Neural cell (in vitro differentiated cells): ENCODE results near the gene SAMSN1. TPM values are rescaled to one million over a fixed set of nuclear protein-coding genes. Genes with fewer than 3 reads are reported as not detected.

Experiments used
- H2AFZ ChIP-seq: fragments of 200-600, 300-800 bp; sonication (generic), shearing (Covaris generic); 2 replicates; pipeline ENCODE4 v1.6.0; 2014; ENCODE audit warnings: low read depth, mild to moderate bottlenecking, antibody characterized with exemption, low read length, moderate library complexity
- H3F3A ChIP-seq: fragments of 200-600 bp; shearing (Covaris generic); 2 replicates; pipeline ENCODE4 v1.6.1; 2016; ENCODE audit warnings: mild to moderate bottlenecking, moderate library complexity, mixed read lengths, antibody characterized with exemption, low read length; ENCODE audit not compliant: insufficient read depth, poor library complexity, severe bottlenecking
- H3K27ac ChIP-seq: fragments of 200-600, 300-800 bp; sonication (generic), shearing (Covaris generic); 2 replicates; pipeline ENCODE4 v1.5.1; 2014; ENCODE audit warnings: mild to moderate bottlenecking, low read length, moderate library complexity
- H3K27me3 ChIP-seq: fragments of 300-800, 200-600 bp; sonication (generic), shearing (Covaris generic); 2 replicates; pipeline ENCODE4 v1.6.0; 2014; ENCODE audit warnings: mild to moderate bottlenecking, low read depth, low read length, moderate library complexity; ENCODE audit not compliant: insufficient read depth
- H3K36me3 ChIP-seq: fragments of 300-800, 200-600 bp; sonication (generic), shearing (Covaris generic); 2 replicates; pipeline ENCODE4 v1.5.1; 2014; ENCODE audit warnings: mild to moderate bottlenecking, antibody characterized with exemption, low read length, moderate library complexity; ENCODE audit not compliant: insufficient read depth
- H3K4me2 ChIP-seq: fragments of 300-800, 200-600 bp; sonication (generic), shearing (Covaris generic); 2 replicates; pipeline ENCODE4 v1.6.0; 2014; ENCODE audit warnings: mild to moderate bottlenecking, low read length
- H3K4me3 ChIP-seq: fragments of 300-800, 200-600 bp; sonication (generic), shearing (Covaris generic); 2 replicates; pipeline ENCODE4 v1.5.1; 2014; ENCODE audit warnings: mild to moderate bottlenecking, low read length, moderate library complexity
- H3K79me2 ChIP-seq: fragments of 200-600 bp; shearing (Covaris generic); replicated peaks from 2 replicates; pipeline ENCODE4 v1.6.0; 2014; ENCODE audit warnings: mild to moderate bottlenecking, low read length, moderate library complexity; ENCODE audit not compliant: insufficient read depth
- H3K9ac ChIP-seq: fragments of 300-800, 200-600 bp; sonication (generic), shearing (Covaris generic); 2 replicates; pipeline ENCODE4 v1.6.1; 2016; ENCODE audit warnings: mild to moderate bottlenecking, low read length, mixed read lengths
- H3K9me2 ChIP-seq: fragments of 200-600 bp; shearing (Covaris generic); 2 replicates; pipeline ENCODE4 v1.6.1; 2016; ENCODE audit warnings: mild to moderate bottlenecking, low read length, mixed read lengths; ENCODE audit not compliant: insufficient read depth
- H3K9me3 ChIP-seq: fragments of 200-600, 300-800 bp; sonication (generic), shearing (Covaris generic); 2 replicates; pipeline ENCODE4 v1.6.1; 2016; ENCODE audit warnings: mild to moderate bottlenecking, mixed run types, low read length, moderate library complexity, mixed read lengths
- H4K20me1 ChIP-seq: fragments of 200-600 bp; shearing (Covaris generic); 2 replicates; pipeline ENCODE4 v1.6.1; 2016; ENCODE audit warnings: mild to moderate bottlenecking, mixed run types; ENCODE audit not compliant: insufficient read depth
- EP300 ChIP-seq: fragments of 450-650 bp; conservative IDR thresholded peaks from 2 replicates; pipeline ENCODE4 v1.6.1; 2014; ENCODE audit warnings: antibody characterized with exemption, mild to moderate bottlenecking, moderate library complexity; ENCODE audit not compliant: poor library complexity, severe bottlenecking
- EZH2 ChIP-seq: fragments of 200-600, 300-800 bp; shearing (Covaris generic), sonication (generic); IDR thresholded peaks from 2 replicates; pipeline ENCODE4 v1.6.1; 2014; ENCODE audit warnings: antibody characterized with exemption, low read length, borderline replicate concordance, mild to moderate bottlenecking; ENCODE audit not compliant: insufficient read depth, poor library complexity, severe bottlenecking
- MXI1 ChIP-seq: fragments of 450-650 bp; conservative IDR thresholded peaks from 2 replicates; pipeline ENCODE4 v1.6.1; 2014; ENCODE audit warnings: antibody characterized with exemption, mild to moderate bottlenecking; ENCODE audit not compliant: poor library complexity, severe bottlenecking
- POLR2AphosphoS5 ChIP-seq: IDR thresholded peaks from 2 replicates; pipeline ENCODE4 v1.6.1; 2012
- RAD21 ChIP-seq: fragments of 450-650 bp; conservative IDR thresholded peaks from 2 replicates; pipeline ENCODE4 v1.6.1; 2014; ENCODE audit warnings: antibody characterized with exemption, mild to moderate bottlenecking, moderate library complexity
- SMC3 ChIP-seq: fragments of 450-650 bp; conservative IDR thresholded peaks from 2 replicates; pipeline ENCODE4 v1.6.1; 2014; ENCODE audit warnings: antibody characterized with exemption, mild to moderate bottlenecking, moderate library complexity; ENCODE audit not compliant: poor library complexity
- TAF1 ChIP-seq: IDR thresholded peaks from 2 replicates; pipeline ENCODE4 v1.6.1; 2012; ENCODE audit warnings: low read depth
- polyA plus RNA-seq: library from polyadenylated mRNA; depleted of rRNA; stranded (reverse); fragments of >200 nt; gene quantifications from 2 replicates; pipeline ENCODE4 v1.2.3, GENCODE V29; 2014
- TF ChIP-seq, protein P1 (sequence below): IDR thresholded peaks from 2 replicates; pipeline ENCODE4 v1.6.1; 2012; ENCODE audit warnings: borderline replicate concordance
- TF ChIP-seq, protein P2 (sequence below): fragments of 450-650 bp; IDR thresholded peaks from 2 replicates; pipeline ENCODE4 v1.5.1; 2014; ENCODE audit warnings: antibody characterized with exemption, mild to moderate bottlenecking, moderate library complexity; ENCODE audit not compliant: poor library complexity, severe bottlenecking

Gene SAMSN1
- polyA plus RNA-seq, 1 donor from 2014 or later: 18.2 TPM

- no peaks in the 10 kb centered on the region for H3F3A ChIP-seq
- H3K4me2 ChIP-seq: no peak overlapping the region
- H4K20me1 ChIP-seq: no peaks in the 10 kb centered on the region
- no peaks in the 10 kb centered on the region for H3K36me3 ChIP-seq
- H3K9me3 ChIP-seq: no peaks in the 10 kb centered on the region
- H3K79me2 ChIP-seq: no peaks in the 10 kb centered on the region
- no peaks in the 10 kb centered on the region for H3K27me3 ChIP-seq
- H3K27ac ChIP-seq: no peak overlapping the region
- H3K4me3 ChIP-seq: no peak overlapping the region
- no peak overlapping the region for H3K9ac ChIP-seq
- no peak overlapping the region for H2AFZ ChIP-seq
- TF ChIP-seq POLR2AphosphoS5 (no peak), TAF1 (no peak), EP300 (no peak)
- H3K9me2 ChIP-seq: no peaks in the 10 kb centered on the region
Measured at GRCh38 chr21:14526836-14527695, 19.0 kb downstream of the SAMSN1 start.

DNA sequence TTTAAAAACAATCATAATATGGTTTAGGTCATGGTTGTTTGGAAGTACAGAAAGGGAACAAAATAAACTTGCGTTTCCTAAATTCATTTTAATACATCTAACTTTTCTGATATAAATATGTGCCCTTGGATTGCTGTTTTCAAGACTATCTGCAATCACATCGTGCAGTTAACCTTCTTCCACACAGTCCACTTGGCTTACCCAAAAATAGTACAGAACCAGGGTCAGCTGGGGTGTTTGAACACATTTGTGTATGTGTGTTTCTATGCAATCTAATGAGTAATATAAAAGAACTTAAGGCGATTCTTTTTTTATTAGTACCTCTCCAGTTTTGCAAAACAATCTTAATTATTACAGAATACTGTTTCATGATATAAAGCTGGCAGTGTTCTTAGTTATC is 19.9 kb downstream of the SAMSN1 start:
- no peaks in the 10 kb centered on the region for H4K20me1 ChIP-seq
- no peaks in the 10 kb centered on the region for H3K9me2 ChIP-seq
- H3K27ac ChIP-seq: no peak overlapping the region
- H3K4me2 ChIP-seq: no peak overlapping the region
- H2AFZ ChIP-seq: no peak overlapping the region
- no peaks in the 10 kb centered on the region for H3K27me3 ChIP-seq
- no peaks in the 10 kb centered on the region for H3F3A ChIP-seq
- no peak overlapping the region for H3K4me3 ChIP-seq
- TF ChIP-seq, protein P1, sequence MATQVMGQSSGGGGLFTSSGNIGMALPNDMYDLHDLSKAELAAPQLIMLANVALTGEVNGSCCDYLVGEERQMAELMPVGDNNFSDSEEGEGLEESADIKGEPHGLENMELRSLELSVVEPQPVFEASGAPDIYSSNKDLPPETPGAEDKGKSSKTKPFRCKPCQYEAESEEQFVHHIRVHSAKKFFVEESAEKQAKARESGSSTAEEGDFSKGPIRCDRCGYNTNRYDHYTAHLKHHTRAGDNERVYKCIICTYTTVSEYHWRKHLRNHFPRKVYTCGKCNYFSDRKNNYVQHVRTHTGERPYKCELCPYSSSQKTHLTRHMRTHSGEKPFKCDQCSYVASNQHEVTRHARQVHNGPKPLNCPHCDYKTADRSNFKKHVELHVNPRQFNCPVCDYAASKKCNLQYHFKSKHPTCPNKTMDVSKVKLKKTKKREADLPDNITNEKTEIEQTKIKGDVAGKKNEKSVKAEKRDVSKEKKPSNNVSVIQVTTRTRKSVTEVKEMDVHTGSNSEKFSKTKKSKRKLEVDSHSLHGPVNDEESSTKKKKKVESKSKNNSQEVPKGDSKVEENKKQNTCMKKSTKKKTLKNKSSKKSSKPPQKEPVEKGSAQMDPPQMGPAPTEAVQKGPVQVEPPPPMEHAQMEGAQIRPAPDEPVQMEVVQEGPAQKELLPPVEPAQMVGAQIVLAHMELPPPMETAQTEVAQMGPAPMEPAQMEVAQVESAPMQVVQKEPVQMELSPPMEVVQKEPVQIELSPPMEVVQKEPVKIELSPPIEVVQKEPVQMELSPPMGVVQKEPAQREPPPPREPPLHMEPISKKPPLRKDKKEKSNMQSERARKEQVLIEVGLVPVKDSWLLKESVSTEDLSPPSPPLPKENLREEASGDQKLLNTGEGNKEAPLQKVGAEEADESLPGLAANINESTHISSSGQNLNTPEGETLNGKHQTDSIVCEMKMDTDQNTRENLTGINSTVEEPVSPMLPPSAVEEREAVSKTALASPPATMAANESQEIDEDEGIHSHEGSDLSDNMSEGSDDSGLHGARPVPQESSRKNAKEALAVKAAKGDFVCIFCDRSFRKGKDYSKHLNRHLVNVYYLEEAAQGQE: no peak
- TF ChIP-seq, protein P2, sequence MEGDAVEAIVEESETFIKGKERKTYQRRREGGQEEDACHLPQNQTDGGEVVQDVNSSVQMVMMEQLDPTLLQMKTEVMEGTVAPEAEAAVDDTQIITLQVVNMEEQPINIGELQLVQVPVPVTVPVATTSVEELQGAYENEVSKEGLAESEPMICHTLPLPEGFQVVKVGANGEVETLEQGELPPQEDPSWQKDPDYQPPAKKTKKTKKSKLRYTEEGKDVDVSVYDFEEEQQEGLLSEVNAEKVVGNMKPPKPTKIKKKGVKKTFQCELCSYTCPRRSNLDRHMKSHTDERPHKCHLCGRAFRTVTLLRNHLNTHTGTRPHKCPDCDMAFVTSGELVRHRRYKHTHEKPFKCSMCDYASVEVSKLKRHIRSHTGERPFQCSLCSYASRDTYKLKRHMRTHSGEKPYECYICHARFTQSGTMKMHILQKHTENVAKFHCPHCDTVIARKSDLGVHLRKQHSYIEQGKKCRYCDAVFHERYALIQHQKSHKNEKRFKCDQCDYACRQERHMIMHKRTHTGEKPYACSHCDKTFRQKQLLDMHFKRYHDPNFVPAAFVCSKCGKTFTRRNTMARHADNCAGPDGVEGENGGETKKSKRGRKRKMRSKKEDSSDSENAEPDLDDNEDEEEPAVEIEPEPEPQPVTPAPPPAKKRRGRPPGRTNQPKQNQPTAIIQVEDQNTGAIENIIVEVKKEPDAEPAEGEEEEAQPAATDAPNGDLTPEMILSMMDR: no peak
- TF ChIP-seq TAF1: no peak
- TF ChIP-seq POLR2AphosphoS5: no peak
- no peak for TF ChIP-seq RAD21
- H3K36me3 ChIP-seq: no peaks in the 10 kb centered on the region
- no peaks in the 10 kb centered on the region for H3K79me2 ChIP-seq
- H3K9me3 ChIP-seq: no peaks in the 10 kb centered on the region
- H3K9ac ChIP-seq: no peak overlapping the region

- H3K36me3 ChIP-seq: no peaks in the 10 kb centered on the region
- H3K79me2 ChIP-seq: no peaks in the 10 kb centered on the region
- H3K27ac ChIP-seq: no peak overlapping the region
- no peak overlapping the region for H3K4me3 ChIP-seq
- H3K9me2 ChIP-seq: no peaks in the 10 kb centered on the region
- H3F3A ChIP-seq: no peaks in the 10 kb centered on the region
- no peak overlapping the region for H3K4me2 ChIP-seq
- no peaks in the 10 kb centered on the region for H3K27me3 ChIP-seq
- H3K9ac ChIP-seq: no peak overlapping the region
- H3K9me3 ChIP-seq: no peaks in the 10 kb centered on the region
- TF ChIP-seq MXI1 (no peak), EP300 (no peak), EZH2 (no peak), RAD21 (no peak), SMC3 (no peak), POLR2AphosphoS5 (no peak), TAF1 (no peak)
- TF ChIP-seq, protein P1: no peak
- TF ChIP-seq, protein P2: no peak
- H4K20me1 ChIP-seq: no peaks in the 10 kb centered on the region
- H2AFZ ChIP-seq: no peak overlapping the region
Measured at GRCh38 chr21:14523234-14523633, 22.9 kb downstream of the SAMSN1 start.
